SK-N-SH (cell line): ENCODE measurements around the gene OR2M3. TPM values are rescaled to one million over a fixed set of nuclear protein-coding genes. Genes with fewer than 3 reads are reported as not detected.

Experiments used
- CTCF ChIA-PET: fragments of 300-600, 350-600 bp; formaldehyde crosslinking; extraction: SDS; loops from one replicate; lab custom pipeline; 2021; lab: Yijun Ruan, JAX
- POLR2A ChIA-PET: fragments of 350-600 bp; sonication (Branson Sonifier 250); formaldehyde crosslinking; extraction: SDS; loops from one replicate; lab custom pipeline; 2020; ENCODE audit warnings: antibody characterized with exemption, inconsistent platforms; lab: Yijun Ruan, JAX
- DNase-seq: peaks from one replicate; pipeline ENCODE4 v3.0.0; 2012
- H2AFZ ChIP-seq: fragments of 200-600 bp; sonication (generic); 2 replicates; pipeline ENCODE4 v1.8.1; 2016; ENCODE audit warnings: antibody characterized with exemption, mild to moderate bottlenecking, low read depth
- H3F3A ChIP-seq: fragments of 200-600 bp; sonication (generic); replicated peaks from 2 replicates; pipeline ENCODE3; 2016; ENCODE audit warnings: antibody characterized with exemption, mild to moderate bottlenecking; ENCODE audit not compliant: insufficient read depth
- H3K27ac ChIP-seq, 2 experiments: fragments of 200-500 bp in 1 of 2; fragments of 200-600 bp in 1 of 2; sonication (Bioruptor generic) in 1 of 2; sonication (generic), shearing (Covaris generic) in 1 of 2; 2 replicates each; pipeline versions ENCODE4 v1.5.1 to v1.6.1; 2014 to 2016; ENCODE audit warnings: low read depth in 2 of 2, inconsistent platforms in 1 of 2, low read length in 1 of 2, mild to moderate bottlenecking in 1 of 2, mixed read lengths in 1 of 2
- H3K27me3 ChIP-seq: fragments of 200-600 bp; sonication (generic), shearing (Covaris generic); 2 replicates; pipeline ENCODE4 v1.6.1; 2016; ENCODE audit warnings: mixed run types; ENCODE audit not compliant: insufficient read depth
- H3K36me3 ChIP-seq, 2 experiments: fragments of 200-500 bp in 1 of 2; fragments of 200-600 bp in 1 of 2; sonication (Bioruptor generic) in 1 of 2; sonication (generic) in 1 of 2; replicated peaks in 1 of 2; 2 replicates each; pipeline versions ENCODE3 to v1.5.1; 2014 to 2016; ENCODE audit warnings: low read length in 1 of 2, mild to moderate bottlenecking in 1 of 2; ENCODE audit not compliant: insufficient read depth in 2 of 2, control insufficient read depth in 1 of 2
- H3K4me1 ChIP-seq, 2 experiments: fragments of 200-500 bp in 1 of 2; fragments of 200-600 bp in 1 of 2; sonication (Bioruptor generic) in 1 of 2; sonication (generic), shearing (Covaris generic) in 1 of 2; 2 replicates each; pipeline versions ENCODE4 v1.5.1 to v1.6.1; 2014 to 2016; ENCODE audit warnings: low read depth in 1 of 2, low read length in 1 of 2, mixed run types in 1 of 2; ENCODE audit not compliant: insufficient read depth in 2 of 2, control insufficient read depth in 1 of 2
- H3K4me2 ChIP-seq: fragments of 200-600 bp; sonication (generic), shearing (Covaris generic); 2 replicates; pipeline ENCODE4 v1.6.1; 2017; ENCODE audit warnings: mixed run types
- H3K4me3 ChIP-seq, 2 experiments: fragments of 200-500 bp in 1 of 2; fragments of 200-600 bp in 1 of 2; sonication (Bioruptor generic) in 1 of 2; sonication (generic), shearing (Covaris generic) in 1 of 2; 2 replicates each; pipeline versions ENCODE4 v1.5.1 to v1.8.1; 2014 to 2016; ENCODE audit warnings: low read depth in 2 of 2, inconsistent platforms in 1 of 2, low read length in 1 of 2, mild to moderate bottlenecking in 1 of 2, mixed read lengths in 1 of 2, moderate library complexity in 1 of 2
- H3K79me2 ChIP-seq: fragments of 200-600 bp; sonication (generic); 2 replicates; pipeline ENCODE4 v1.8.1; 2017; ENCODE audit warnings: mild to moderate bottlenecking; ENCODE audit not compliant: insufficient read depth
- H3K9ac ChIP-seq: fragments of 200-600 bp; sonication (generic); 2 replicates; pipeline ENCODE4 v1.6.1; 2017; ENCODE audit warnings: mixed run types
- H3K9me2 ChIP-seq: fragments of 200-600 bp; sonication (generic); 2 replicates; pipeline ENCODE4 v1.6.1; 2017; ENCODE audit warnings: mixed run types
- H3K9me3 ChIP-seq: fragments of 200-600 bp; sonication (generic); 2 replicates; pipeline ENCODE4 v1.6.1; 2017; ENCODE audit warnings: mixed run types, mild to moderate bottlenecking, moderate library complexity
- H4K20me1 ChIP-seq: fragments of 200-600 bp; sonication (generic); 2 replicates; pipeline ENCODE4 v1.6.1; 2017; ENCODE audit warnings: mild to moderate bottlenecking, mixed run types; ENCODE audit not compliant: insufficient read depth
- CTCF ChIP-seq: fragments of 200-600 bp; sonication (generic); IDR thresholded peaks from 2 replicates; pipeline ENCODE4 v1.6.1; 2017; ENCODE audit warnings: antibody characterized with exemption, mild to moderate bottlenecking, moderate library complexity
- ELF1 ChIP-seq: IDR thresholded peaks from 2 replicates; pipeline ENCODE4 v1.4.0; 2012
- FOXM1 ChIP-seq: IDR thresholded peaks from 2 replicates; pipeline ENCODE4 v1.4.0; 2012; ENCODE audit warnings: low read depth, mild to moderate bottlenecking
- MAX ChIP-seq: IDR thresholded peaks from 2 replicates; pipeline ENCODE4 v1.4.0; 2012; ENCODE audit warnings: low read depth
- NRF1 ChIP-seq: IDR thresholded peaks from 2 replicates; pipeline ENCODE4 v1.6.1; 2012; ENCODE audit warnings: low read depth, mild to moderate bottlenecking, low read length
- PBX3 ChIP-seq: IDR thresholded peaks from 2 replicates; pipeline ENCODE4; 2012
- RXRA ChIP-seq: IDR thresholded peaks from 2 replicates; pipeline ENCODE4 v1.4.0; 2012; ENCODE audit warnings: low read depth, mild to moderate bottlenecking, borderline replicate concordance
- TEAD4 ChIP-seq: IDR thresholded peaks from 2 replicates; pipeline ENCODE4 v1.4.0; 2012; ENCODE audit warnings: mild to moderate bottlenecking, borderline replicate concordance; ENCODE audit not compliant: insufficient read depth
- USF1 ChIP-seq: IDR thresholded peaks from 2 replicates; pipeline ENCODE4 v1.4.0; 2012; ENCODE audit warnings: low read depth, borderline replicate concordance
- USF2 ChIP-seq: fragments of 150-350 bp; IDR thresholded peaks from 2 replicates; pipeline ENCODE4 v1.6.1; 2017; ENCODE audit warnings: antibody characterized with exemption, low read length, low read depth, borderline replicate concordance
- ZBTB33 ChIP-seq: IDR thresholded peaks from 2 replicates; pipeline ENCODE4 v1.4.0; 2012; ENCODE audit warnings: low read depth, borderline replicate concordance
- WGBS: methylation state at CpG from one replicate; pipeline ENCODE4 v1.1.6; 2017; ENCODE audit warnings: low lambda C conversion rate; 5-methylcytosine and 5-hydroxymethylcytosine counted together
- polyA plus RNA-seq, 3 experiments: library from polyadenylated mRNA; depleted of rRNA; stranded (reverse); fragments of >200 nt; gene quantifications; 2 replicates each; pipeline ENCODE4 v1.2.3, GENCODE V29; 2012

Gene OR2M3
- polyA plus RNA-seq, 1 of the 3 experiments (the other 2 are of a cell fraction): not detected

- ChIA-PET CTCF (no interaction called here), POLR2A (no interaction called here)
- no peaks in the 10 kb centered on the region for H4K20me1 ChIP-seq
- no peaks in the 10 kb centered on the region for H3K27me3 ChIP-seq
- no peak for DNase-seq
- H3K4me2 ChIP-seq: no peak overlapping the region
- no peak overlapping the region for H3K4me3 ChIP-seq
- WGBS: 0% methylated on average over 1 of the region's 1 CpG
- no peaks in the 10 kb centered on the region for H3K4me1 ChIP-seq
- no peaks in the 10 kb centered on the region for H3K9me2 ChIP-seq
- no peaks in the 10 kb centered on the region for H3K79me2 ChIP-seq
- no peaks in the 10 kb centered on the region for H3K9me3 ChIP-seq
- TF ChIP-seq TEAD4: no peak
- TF ChIP-seq ZBTB33: no peak
- TF ChIP-seq ELF1: no peak
- TF ChIP-seq NRF1: no peak
- TF ChIP-seq USF2: no peak
- no peak for TF ChIP-seq PBX3
- no peak for TF ChIP-seq CTCF
- no peak for TF ChIP-seq RXRA
- no peak for TF ChIP-seq MAX
- TF ChIP-seq FOXM1: no peak
- H3K36me3 ChIP-seq: no peaks in the 10 kb centered on the region
- no peak overlapping the region for H3K9ac ChIP-seq
- no peak overlapping the region for H3K27ac ChIP-seq
- no peak overlapping the region for H2AFZ ChIP-seq
- H3F3A ChIP-seq: no peaks in the 10 kb centered on the region
Measured at GRCh38 chr1:248194117-248194516, 2.9 kb upstream of the OR2M3 start.

- no peaks in the 10 kb centered on the region for H3K79me2 ChIP-seq
Measured at GRCh38 chr1:248215880-248216279, 18.8 kb downstream of the OR2M3 start.

More at GRCh38 chr1:248215880-248216279, 18.8 kb downstream of the OR2M3 start:
- no peaks in the 10 kb centered on the region for H3K9me2 ChIP-seq
- H3K36me3 ChIP-seq: no peaks in the 10 kb centered on the region
- no peaks in the 10 kb centered on the region for H3K9me3 ChIP-seq
- WGBS: 4% methylated on average over 1 of the region's 1 CpG
- H3K4me3 ChIP-seq: no peak overlapping the region
- H3K9ac ChIP-seq: no peak overlapping the region
- H3K4me2 ChIP-seq: no peak overlapping the region
- DNase-seq: no peak
- ChIA-PET CTCF (no interaction called here), POLR2A (no interaction called here)
- no peaks in the 10 kb centered on the region for H3K27me3 ChIP-seq
- TF ChIP-seq USF1: no peak
- no peak overlapping the region for H3K27ac ChIP-seq
- no peaks in the 10 kb centered on the region for H3F3A ChIP-seq
- H3K4me1 ChIP-seq: no peaks in the 10 kb centered on the region
- H2AFZ ChIP-seq: no peak overlapping the region
- H4K20me1 ChIP-seq: no peaks in the 10 kb centered on the region
